Measurements from ENCODE around the gene SLC24A4.

Gene SLC24A4

GRCh38 chr14:92549859-92550230 lies 226.9 kb downstream of the SLC24A4 start:
- H3K9me3 Mint-ChIP-seq, result no peaks in the 10 kb centered on the region
- H3K27me3 Mint-ChIP-seq (ENCODE audit: low read depth), result peaks cover 41% of the 10 kb centered on the region
- no peak overlapping the region for H3K4me3 Mint-ChIP-seq
- DNase-seq (ENCODE audit: low spot score), result no peak
- no peaks in the 10 kb centered on the region for H3K36me3 Mint-ChIP-seq (ENCODE audit: low read depth)
- no peak overlapping the region for H3K27ac Mint-ChIP-seq
- H3K4me1 Mint-ChIP-seq (ENCODE audit: low read depth), result peaks cover 18% of the 10 kb centered on the region
